SK-N-MC (cell line): ENCODE data around the gene AKT1.

Experiments used
- DNase-seq: peaks from one replicate; pipeline ENCODE4 v3.0.0-alpha.2; 2011; ENCODE audit warnings: low read depth, low spot score
- H3K27ac ChIP-seq: fragments of 200-600 bp; sonication (generic); 2 replicates; pipeline ENCODE4 v1.5.1; 2016; ENCODE audit warnings: mixed run types
- H3K36me3 ChIP-seq: fragments of 200-600 bp; sonication (generic); 2 replicates; pipeline ENCODE4 v1.6.1; 2017; ENCODE audit warnings: antibody characterized with exemption, low read length, mixed read lengths; ENCODE audit not compliant: insufficient read depth
- H3K4me3 ChIP-seq: fragments of 200-600 bp; sonication (generic); 2 replicates; pipeline ENCODE4 v1.5.1; 2016
- H3K9ac ChIP-seq: fragments of 200-600 bp; sonication (generic); 2 replicates; pipeline ENCODE4 v1.8.0; 2017; ENCODE audit warnings: mixed run types, mixed read lengths; ENCODE audit not compliant: insufficient read length
- H3K9me3 ChIP-seq: fragments of 200-600 bp; sonication (generic); 2 replicates; pipeline ENCODE4 v1.6.1; 2017; ENCODE audit warnings: low read depth, mild to moderate bottlenecking, antibody characterized with exemption, low read length, moderate library complexity, mixed read lengths
- EZH2 ChIP-seq: fragments of 200-600 bp; sonication (generic); IDR thresholded peaks from one replicate; pipeline ENCODE4 v1.6.1; 2017; ENCODE audit warnings: antibody characterized with exemption
- FOXP2 ChIP-seq: optimal IDR thresholded peaks from 2 replicates; pipeline ENCODE3; 2011; ENCODE audit warnings: mild to moderate bottlenecking, moderate library complexity; ENCODE audit not compliant: insufficient read depth; ENCODE audit errors: extremely low read length, control extremely low read depth
- POLR2AphosphoS5 ChIP-seq: IDR thresholded peaks from 2 replicates; pipeline ENCODE4 v1.6.1; 2012; ENCODE audit warnings: mild to moderate bottlenecking, low read depth, low read length, borderline replicate concordance

The AKT1 gene

GRCh38 chr14:104806625-104807465 is 11.3 kb upstream of the AKT1 start:
- no peak overlapping the region for H3K9ac ChIP-seq
- no peak for DNase-seq
- no peaks in the 10 kb centered on the region for H3K36me3 ChIP-seq
- no peak overlapping the region for H3K4me3 ChIP-seq
- no peaks in the 10 kb centered on the region for H3K9me3 ChIP-seq
- H3K27ac ChIP-seq, result no peak overlapping the region
- no peak for TF ChIP-seq EZH2
- no peak for TF ChIP-seq FOXP2
- no peak for TF ChIP-seq POLR2AphosphoS5

GRCh38 chr14:104805941-104806624 is 10.5 kb upstream of the AKT1 start:
- no peak for DNase-seq
- Histone ChIP-seq H3K9ac (no peak overlapping the region), H3K9me3 (no peaks in the 10 kb centered on the region), H3K27ac (no peak overlapping the region), H3K36me3 (no peaks in the 10 kb centered on the region), H3K4me3 (no peak overlapping the region)
- TF ChIP-seq FOXP2, result no peak
- TF ChIP-seq POLR2AphosphoS5, result no peak
- no peak for TF ChIP-seq EZH2

GRCh38 chr14:104805326-104805678 is 9.8 kb upstream of the AKT1 start:
- no peak overlapping the region for H3K27ac ChIP-seq
- DNase-seq, result no peak
- H3K36me3 ChIP-seq, result no peaks in the 10 kb centered on the region
- TF ChIP-seq FOXP2 (no peak), POLR2AphosphoS5 (no peak), EZH2 (no peak)
- H3K9ac ChIP-seq, result no peak overlapping the region
- no peaks in the 10 kb centered on the region for H3K9me3 ChIP-seq
- H3K4me3 ChIP-seq, result no peak overlapping the region

- DNase-seq, result no peak
- Histone ChIP-seq H3K4me3 (no peak overlapping the region), H3K36me3 (no peaks in the 10 kb centered on the region), H3K9ac (no peak overlapping the region), H3K9me3 (no peaks in the 10 kb centered on the region), H3K27ac (no peak overlapping the region)
- no peak for TF ChIP-seq POLR2AphosphoS5
- no peak for TF ChIP-seq FOXP2
- TF ChIP-seq EZH2, result no peak
These were observed 9.2 kb upstream of the AKT1 start for GRCh38 chr14:104804481-104805325.

GRCh38 chr14:104803912-104804410 is 8.4 kb upstream of the AKT1 start:
- no peak for DNase-seq
- Histone ChIP-seq H3K36me3 (no peaks in the 10 kb centered on the region), H3K4me3 (no peak overlapping the region), H3K9ac (no peak overlapping the region), H3K9me3 (no peaks in the 10 kb centered on the region), H3K27ac (no peak overlapping the region)
- TF ChIP-seq EZH2, result no peak
- TF ChIP-seq POLR2AphosphoS5, result no peak
- TF ChIP-seq FOXP2, result no peak

GRCh38 chr14:104803280-104803911 is 7.8 kb upstream of the AKT1 start:
- no peak for DNase-seq
- no peak overlapping the region for H3K9ac ChIP-seq
- TF ChIP-seq EZH2 (no peak), POLR2AphosphoS5 (no peak), FOXP2 (no peak)
- no peak overlapping the region for H3K27ac ChIP-seq
- no peaks in the 10 kb centered on the region for H3K36me3 ChIP-seq
- no peaks in the 10 kb centered on the region for H3K9me3 ChIP-seq
- no peak overlapping the region for H3K4me3 ChIP-seq

- TF ChIP-seq FOXP2 (no peak), POLR2AphosphoS5 (no peak), EZH2 (no peak)
- H3K9me3 ChIP-seq, result no peaks in the 10 kb centered on the region
- no peak overlapping the region for H3K27ac ChIP-seq
- no peak overlapping the region for H3K4me3 ChIP-seq
- H3K36me3 ChIP-seq, result no peaks in the 10 kb centered on the region
- DNase-seq, result no peak
- H3K9ac ChIP-seq, result no peak overlapping the region
These were observed 7.0 kb upstream of the AKT1 start for GRCh38 chr14:104802394-104803184.
